HG03097 (cell line): Measurements from ENCODE around the gene HSD17B8.

ENCODE experiments used
- ATAC-seq: cut with Tn5 transposase; IDR thresholded peaks from one replicate; pipeline ENCODE4 v1.9.1; 2021; ENCODE audit not compliant: unreplicated experiment, low FRiP score

The HSD17B8 gene

GRCh38 chr6:33190504-33191107, 13.8 kb upstream of the HSD17B8 start:
- ATAC-seq: no peak

GRCh38 chr6:33191383-33192104, 12.9 kb upstream of the HSD17B8 start:
- no peak for ATAC-seq

GRCh38 chr6:33192105-33192646, 12.3 kb upstream of the HSD17B8 start, which contains the start of gene COL11A2:
TSS of gene COL11A2 (minus strand) at chr6:33192467. CDS start at chr6:33192240, 227 bp downstream.
- ATAC-seq: no peak

- ATAC-seq: no peak
Measured at GRCh38 chr6:33192671-33193602, 11.5 kb upstream of the HSD17B8 start.

GRCh38 chr6:33193619-33194018, 10.8 kb upstream of the HSD17B8 start:
- ATAC-seq: no peak

GRCh38 chr6:33194431-33194979, 9.9 kb upstream of the HSD17B8 start:
- ATAC-seq: no peak

GRCh38 chr6:33195304-33196165, 8.9 kb upstream of the HSD17B8 start:
- ATAC-seq: no peak

GRCh38 chr6:33197431-33198048, 6.9 kb upstream of the HSD17B8 start:
- ATAC-seq: no peak

GRCh38 chr6:33198159-33198852, 6.1 kb upstream of the HSD17B8 start:
- ATAC-seq: no peak

- ATAC-seq: no peak
Measured at GRCh38 chr6:33198853-33199436, 5.5 kb upstream of the HSD17B8 start.

- peak; percentile 24 for ATAC-seq
Measured at GRCh38 chr6:33199687-33200218, 4.7 kb upstream of the HSD17B8 start.

GRCh38 chr6:33200219-33201146, 4.0 kb upstream of the HSD17B8 start, which contains the start of the genes RXRB and SLC39A7:
TSS of gene RXRB (minus strand) at chr6:33200665. CDS start at chr6:33200476, 189 bp downstream.
TSS of gene SLC39A7 (plus strand) at chr6:33200867. CDS start at chr6:33201246, 379 bp downstream.
- peak; percentile 62 for ATAC-seq

- ATAC-seq: peak; percentile 1
Measured at GRCh38 chr6:33201147-33201545, 3.3 kb upstream of the HSD17B8 start.

GRCh38 chr6:33201935-33202334, 2.5 kb upstream of the HSD17B8 start:
- ATAC-seq: no peak

GRCh38 chr6:33202799-33203198, 1.7 kb upstream of the HSD17B8 start:
- ATAC-seq: no peak

GRCh38 chr6:33203443-33204164, 851 bp upstream of the HSD17B8 start:
- no peak for ATAC-seq
